Right lobe of liver (tissue), 6 donors: ENCODE data around the gene NOX1. TPM values are rescaled to one million over a fixed set of nuclear protein-coding genes. Genes with fewer than 3 reads are reported as not detected.

ENCODE experiments used
- ATAC-seq, 4 donors: fragments of 200-7000 bp; cut with Tn5 transposase; one replicate each; pipeline ENCODE4 v1.9.1; 2020; ENCODE audit warnings: mild to moderate bottlenecking in 4 of 4, moderate library complexity in 4 of 4
- DNase-seq, 3 donors: peaks; one replicate each; pipeline ENCODE4 v3.0.0-alpha.2; 2020
- H3K27ac ChIP-seq, 3 donors: fragments of 200-600 bp; one replicate each; pipeline ENCODE4 v1.8.0; 2022
- H3K27me3 ChIP-seq, 2 donors: fragments of 200-600 bp; one replicate each; pipeline ENCODE4 v1.8.0; 2022
- H3K36me3 ChIP-seq, 4 donors: fragments of 200-600 bp; sonication (generic) in 1 of 4; one replicate each; pipeline versions ENCODE4 v1.5.1 to v1.8.0; 2017 to 2022; ENCODE audit warnings: control low read depth in 1 of 4
- H3K4me1 ChIP-seq, 4 donors: fragments of 200-600 bp; sonication (generic) in 1 of 4; one replicate each; pipeline versions ENCODE4 v1.5.1 to v1.8.0; 2017 to 2022; ENCODE audit warnings: control low read depth in 1 of 4
- H3K4me3 ChIP-seq, 3 donors: fragments of 200-600 bp; one replicate each; pipeline ENCODE4 v1.8.0; 2022
- H3K9me3 ChIP-seq, 4 donors: fragments of 200-600 bp; sonication (generic) in 1 of 4; one replicate each; pipeline versions ENCODE4 v1.5.1 to v1.8.0; 2017 to 2022; ENCODE audit warnings: control low read depth in 1 of 4
- CTCF ChIP-seq, 4 donors: fragments of 200-600 bp in 3 of 4; fragments of 450-650 bp in 1 of 4; IDR thresholded peaks; one replicate each; pipeline versions ENCODE4 v1.5.1 to v1.8.0; 2016 to 2022; ENCODE audit warnings: antibody characterized with exemption in 4 of 4, mild to moderate bottlenecking in 2 of 4
- POLR2A ChIP-seq: fragments of 450-650 bp; IDR thresholded peaks from one replicate; pipeline ENCODE4 v1.6.1; 2017; ENCODE audit warnings: antibody characterized with exemption, mild to moderate bottlenecking
- WGBS: methylation state at CpG from one replicate; pipeline ENCODE4 v1.1.6; 2018; ENCODE audit warnings: low coverage, low lambda C conversion rate; ENCODE audit not compliant: insufficient coverage; ENCODE audit errors: missing lambda C conversion rate; 5-methylcytosine and 5-hydroxymethylcytosine counted together
- intact Hi-C, 2 donors: fragments of 100-400 bp; cut with DNase I; formaldehyde crosslinking; loops; one replicate each; pipeline versions ENCODE4 v1.11.2 to v1.14.1; 2022
- total RNA-seq, 6 experiments: library from RNA; depleted of rRNA in 2 of 6; stranded (reverse); fragments of >200 nt in 2 of 6; fragmentation: NEBNext Ultra II Directional in 3 of 6; extraction: Animal tissue kit (Norgen Biotek cat#: 25700) in 3 of 6; gene quantifications; one replicate each; pipeline versions ENCODE4 v1.1.0 to v1.2.4, GENCODE V29; 2016 to 2023
- donor health status: DM: no; HTN: yes; CAD: no.
- donor health status: DM: no; HTN: no; CAD: no.
- donor health status: DM: no; HTN: no; CAD: no.
- donor health status: DM: no; HTN: yes; CAD: no.
- donor health status: DM: no; HTN: yes; CAD: no.

The NOX1 gene
- total RNA-seq, 6 experiments from 2014 or later, result not detected

GRCh38 chrX:100904433-100904832 lies 30.3 kb upstream of the NOX1 start:
- Histone ChIP-seq H3K27ac (no peak overlapping the region), H3K4me3 (no peak overlapping the region), H3K9me3 (no peaks in the 10 kb centered on the region), H3K27me3 (no peaks in the 10 kb centered on the region), H3K4me1 (no peaks in the 10 kb centered on the region), H3K36me3 (no peaks in the 10 kb centered on the region)
- ATAC-seq (no peak), DNase-seq (no peak)
- WGBS, result 29% methylated on average over 2 of the region's 2 CpGs
- intact Hi-C loops, result no loop called here
- no peak for TF ChIP-seq CTCF (IDR thresholded peaks at IDR 0.05)
- TF ChIP-seq POLR2A, result no peak

GRCh38 chrX:100895365-100896075 lies 21.4 kb upstream of the NOX1 start:
- intact Hi-C loops, result no loop called here
- peak in 2 of 4 donors; percentile 38 to 41 for ATAC-seq

DNA sequence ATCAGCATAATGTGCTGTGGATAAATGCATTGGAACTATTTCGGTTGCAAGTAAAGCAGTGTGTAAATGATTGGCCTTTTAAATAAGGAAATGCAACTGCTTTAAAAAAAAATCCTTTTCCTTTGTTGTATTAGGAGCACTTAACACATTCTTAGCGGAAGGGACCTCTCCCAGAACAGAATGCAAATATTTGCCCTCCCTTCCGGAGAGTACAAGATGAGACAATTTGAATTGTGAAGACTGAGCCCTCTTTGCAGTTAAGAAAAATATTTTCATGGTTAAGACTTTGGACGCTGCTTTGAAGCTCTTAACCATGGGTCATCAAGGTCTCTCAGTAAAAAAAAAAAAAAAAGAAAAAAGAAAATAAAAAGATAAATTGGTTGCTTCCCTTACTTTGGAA lies 9.5 kb upstream of the NOX1 start:
- intact Hi-C loops, result no loop called here
- Histone ChIP-seq H3K4me3 (no peak overlapping the region), H3K9me3 (no peaks in the 10 kb centered on the region), H3K36me3 (no peaks in the 10 kb centered on the region), H3K27ac (no peak overlapping the region), H3K4me1 (no peaks in the 10 kb centered on the region), H3K27me3 (no peaks in the 10 kb centered on the region)
- no peak for ATAC-seq
- no peak for DNase-seq
- TF ChIP-seq POLR2A, result no peak
- no peak for TF ChIP-seq CTCF (IDR thresholded peaks at IDR 0.05)
- WGBS, result 27% methylated on average over 4 of the region's 4 CpGs

More at GRCh38 chrX:100895365-100896075, 21.4 kb upstream of the NOX1 start:
- no peak overlapping the region for H3K4me3 ChIP-seq
- H3K36me3 ChIP-seq, result no peaks in the 10 kb centered on the region
- H3K27ac ChIP-seq, result no peak overlapping the region
- no peak for TF ChIP-seq POLR2A
- TF ChIP-seq CTCF (IDR thresholded peaks at IDR 0.05), result peak; percentile 22 to 40 (median 28)
- H3K27me3 ChIP-seq, result no peaks in the 10 kb centered on the region
- 25% methylated on average over 5 of the region's 5 CpGs for WGBS
- H3K4me1 ChIP-seq, result no peaks in the 10 kb centered on the region
- no peaks in the 10 kb centered on the region for H3K9me3 ChIP-seq
- no peak for DNase-seq

- TF ChIP-seq CTCF (IDR thresholded peaks at IDR 0.05), result no peak
- no peak for TF ChIP-seq POLR2A
- DNase-seq (no peak), ATAC-seq (no peak)
- no peaks in the 10 kb centered on the region for H3K27me3 ChIP-seq
- H3K4me3 ChIP-seq, result no peak overlapping the region
- H3K27ac ChIP-seq, result no peak overlapping the region
- intact Hi-C loops, result no loop called here
- WGBS, result 80% methylated on average over 2 of the region's 2 CpGs
- H3K4me1 ChIP-seq, result no peaks in the 10 kb centered on the region
- no peaks in the 10 kb centered on the region for H3K9me3 ChIP-seq
- H3K36me3 ChIP-seq, result no peaks in the 10 kb centered on the region
These were observed 6.2 kb upstream of the NOX1 start for GRCh38 chrX:100880368-100880767.
